Measurements from ENCODE around the gene INTS4. TPM values are rescaled to one million over a fixed set of nuclear protein-coding genes. Genes with fewer than 3 reads are reported as not detected.
"Not testable (repeated sequence)": the region's sequence is repeated elsewhere in the genome, so short reads cannot be mapped to it uniquely, and the experiment has no call there.

INTS4 gene
- total RNA-seq, 1 donor from 2014 or later: 46.3 TPM

GRCh38 chr11:77882396-77882795, 112.1 kb downstream of the INTS4 start:
- Mint-ChIP-seq H3K9me3 (no peaks in the 10 kb centered on the region), H3K27me3 (no peaks in the 10 kb centered on the region), H3K4me1 (ENCODE audit: unreplicated experiment) (peaks cover 4% of the 10 kb centered on the region), H3K27ac (no peak overlapping the region), H3K36me3 (peaks cover 4% of the 10 kb centered on the region), H3K4me3 (no peak overlapping the region)
- DNase-seq (ENCODE audit: extremely low spot score, unreplicated experiment): no peak
- TF ChIP-seq CTCF (conservative IDR thresholded peaks at IDR 0.05): no peak

- TF ChIP-seq CTCF (conservative IDR thresholded peaks at IDR 0.05): no peak
- Mint-ChIP-seq H3K36me3 (peaks cover 10% of the 10 kb centered on the region), H3K27ac (no peak overlapping the region), H3K9me3 (no peaks in the 10 kb centered on the region), H3K4me1 (ENCODE audit: unreplicated experiment) (peaks cover 3% of the 10 kb centered on the region), H3K27me3 (no peaks in the 10 kb centered on the region), H3K4me3 (no peak overlapping the region)
- no peak for DNase-seq (ENCODE audit: extremely low spot score, unreplicated experiment)
Observed at GRCh38 chr11:77879218-77879617, 115.2 kb downstream of the INTS4 start.

GRCh38 chr11:77878247-77878646, 116.2 kb downstream of the INTS4 start:
- H3K36me3 Mint-ChIP-seq; DNase-seq (ENCODE audit: extremely low spot score, unreplicated experiment); H3K27me3 Mint-ChIP-seq; H3K4me3 Mint-ChIP-seq; H3K27ac Mint-ChIP-seq; H3K4me1 Mint-ChIP-seq (ENCODE audit: unreplicated experiment); H3K9me3 Mint-ChIP-seq: not testable (repeated sequence)

- no peak for TF ChIP-seq CTCF (conservative IDR thresholded peaks at IDR 0.05)
- peaks cover 11% of the 10 kb centered on the region for H3K36me3 Mint-ChIP-seq
- no peak overlapping the region for H3K27ac Mint-ChIP-seq
- H3K4me3 Mint-ChIP-seq: no peak overlapping the region
- no peaks in the 10 kb centered on the region for H3K4me1 Mint-ChIP-seq (ENCODE audit: unreplicated experiment)
- H3K9me3 Mint-ChIP-seq: no peaks in the 10 kb centered on the region
- DNase-seq (ENCODE audit: extremely low spot score, unreplicated experiment): no peak
- H3K27me3 Mint-ChIP-seq: no peaks in the 10 kb centered on the region
Observed at GRCh38 chr11:77876045-77876444, 118.4 kb downstream of the INTS4 start.

GRCh38 chr11:77874206-77874605, 120.3 kb downstream of the INTS4 start:
- no peak overlapping the region for H3K4me3 Mint-ChIP-seq
- H3K9me3 Mint-ChIP-seq: no peaks in the 10 kb centered on the region
- no peak overlapping the region for H3K27ac Mint-ChIP-seq
- no peaks in the 10 kb centered on the region for H3K27me3 Mint-ChIP-seq
- no peak for TF ChIP-seq CTCF (conservative IDR thresholded peaks at IDR 0.05)
- no peaks in the 10 kb centered on the region for H3K4me1 Mint-ChIP-seq (ENCODE audit: unreplicated experiment)
- peaks cover 17% of the 10 kb centered on the region for H3K36me3 Mint-ChIP-seq
- no peak for DNase-seq (ENCODE audit: extremely low spot score, unreplicated experiment)

GRCh38 chr11:77873345-77873744, 121.1 kb downstream of the INTS4 start:
- no peak for TF ChIP-seq CTCF (conservative IDR thresholded peaks at IDR 0.05)
- no peak overlapping the region for H3K27ac Mint-ChIP-seq
- no peak overlapping the region for H3K4me3 Mint-ChIP-seq
- no peaks in the 10 kb centered on the region for H3K4me1 Mint-ChIP-seq (ENCODE audit: unreplicated experiment)
- no peaks in the 10 kb centered on the region for H3K27me3 Mint-ChIP-seq
- peaks cover 21% of the 10 kb centered on the region for H3K36me3 Mint-ChIP-seq
- no peaks in the 10 kb centered on the region for H3K9me3 Mint-ChIP-seq
- no peak for DNase-seq (ENCODE audit: extremely low spot score, unreplicated experiment)
